NCI-H2107 treated with DMSO at 0.1 percent for 48 hours (cell line): Measurements from ENCODE around the gene NOTCH2NLA.
"Not testable (repeated sequence)": the region's sequence is repeated elsewhere in the genome, so short reads cannot be mapped to it uniquely, and the experiment has no call there.

Experiments used
- DNase-seq: peaks from one replicate; lab custom pipeline; 2025; ENCODE audit not compliant: unreplicated experiment; lab: John Stamatoyannopoulos, UW

Gene NOTCH2NLA

GRCh38 chr1:146167740-146168139 lies 61.1 kb downstream of the NOTCH2NLA start:
- not testable (repeated sequence) for DNase-seq

- not testable (repeated sequence) for DNase-seq
Measured at GRCh38 chr1:146167273-146167672, 61.5 kb downstream of the NOTCH2NLA start.

- not testable (repeated sequence) for DNase-seq
Measured at GRCh38 chr1:146144465-146144864, 84.4 kb downstream of the NOTCH2NLA start, which contains the start of gene NBPF10. NBPF10 (minus strand) TSS chr1:146144804; CDS start chr1:146144769, 35 bp downstream.
